Hepatocyte (in vitro differentiated cells): Measurements from ENCODE around the gene BUD23.

Source experiments
- CTCF ChIP-seq: fragments of 200-600 bp; sonication (generic); IDR thresholded peaks from 2 replicates; pipeline ENCODE4 v1.5.1; 2016; ENCODE audit warnings: antibody characterized with exemption, mild to moderate bottlenecking; ENCODE audit not compliant: poor library complexity
- EZH2 ChIP-seq: fragments of 200-600 bp; sonication (generic); IDR thresholded peaks from 2 replicates; pipeline ENCODE4 v1.6.1; 2016; ENCODE audit warnings: antibody characterized with exemption, mild to moderate bottlenecking, borderline replicate concordance

- TF ChIP-seq EZH2: no peak
- no peak for TF ChIP-seq CTCF
Measured at GRCh38 chr7:73727952-73728351, 44.6 kb downstream of the BUD23 start.
